Effector memory CD8-positive, alpha-beta T cell (primary cell): ENCODE measurements around the gene SDF4.
A peak's percentile ranks its signal among the peaks of the same experiment; 100 is the strongest.

Source experiments
- ATAC-seq: fragments of 150-1000 bp; cut with Tn5 transposase; replicated peaks from 2 replicates; pipeline ENCODE4 v1.10.0; 2021; ENCODE audit warnings: mild to moderate bottlenecking, moderate library complexity
- DNase-seq, 3 experiments: peaks; one replicate each; pipeline ENCODE4 v3.0.0; 2021
- H3K27ac Mint-ChIP-seq, 2 donors: one replicate each; pipeline ENCODE4 v1.8.0; 2022; ENCODE audit warnings: mild to moderate bottlenecking in 2 of 2, mixed read lengths in 2 of 2, moderate library complexity in 2 of 2
- H3K27me3 Mint-ChIP-seq, 2 donors: one replicate each; pipeline ENCODE4 v1.8.0; 2022; ENCODE audit warnings: mixed read lengths in 2 of 2
- H3K36me3 Mint-ChIP-seq: one replicate; pipeline ENCODE4 v1.8.0; 2022; ENCODE audit warnings: mild to moderate bottlenecking, moderate library complexity, mixed read lengths; ENCODE audit not compliant: insufficient read depth
- H3K4me1 Mint-ChIP-seq, 2 donors: one replicate each; pipeline ENCODE4 v1.8.0; 2022; ENCODE audit warnings: low read depth in 2 of 2, mixed read lengths in 2 of 2
- H3K4me3 Mint-ChIP-seq, 2 donors: one replicate each; pipeline ENCODE4 v1.8.0; 2022; ENCODE audit warnings: mild to moderate bottlenecking in 2 of 2, mixed read lengths in 2 of 2, moderate library complexity in 2 of 2
- H3K9me3 Mint-ChIP-seq, 2 donors: one replicate each; pipeline ENCODE4 v1.8.0; 2022; ENCODE audit warnings: mixed read lengths in 2 of 2

Gene SDF4

DNA sequence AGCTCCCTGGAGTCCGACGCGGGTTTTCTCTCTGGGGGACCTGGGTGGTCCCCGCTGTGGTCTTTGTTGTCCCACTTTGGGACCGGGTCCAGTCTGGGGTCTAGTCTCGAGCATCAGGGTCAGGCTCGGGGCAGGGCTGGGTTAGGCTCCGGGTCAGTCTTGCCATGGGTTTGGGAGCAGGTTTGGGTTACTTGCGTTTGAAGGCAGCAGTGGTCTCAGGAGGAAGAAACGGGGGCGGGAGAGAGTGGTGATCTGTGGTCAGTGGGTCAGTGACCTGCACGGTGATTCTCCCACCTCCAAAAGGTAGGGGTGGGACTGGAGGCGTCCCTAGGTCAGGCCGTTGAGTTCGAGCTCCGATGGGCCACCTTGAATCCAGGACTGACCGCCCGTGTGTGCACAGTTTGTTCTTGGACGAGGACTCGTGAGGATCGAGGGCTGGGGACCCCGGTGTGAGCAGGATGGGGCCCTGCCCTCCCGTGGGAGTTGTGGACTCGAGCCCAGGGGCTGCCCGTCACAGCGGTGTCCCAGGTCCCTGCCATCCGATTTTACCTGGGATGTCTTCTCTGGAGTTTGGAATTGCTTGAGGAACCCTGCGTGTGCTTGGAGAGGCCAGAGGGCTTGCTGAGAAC is 2.5 kb upstream of the SDF4 start:
- Mint-ChIP-seq H3K4me3 (peak overlapping the region; percentile 73 to 79), H3K27ac (no peak overlapping the region), H3K36me3 (peaks cover 18% of the 10 kb centered on the region), H3K4me1 (peaks cover 28 to 29% of the 10 kb centered on the region in 2 donors), H3K27me3 (no peaks in the 10 kb centered on the region), H3K9me3 (no peaks in the 10 kb centered on the region)
- no peak for ATAC-seq
- no peak for DNase-seq

DNA sequence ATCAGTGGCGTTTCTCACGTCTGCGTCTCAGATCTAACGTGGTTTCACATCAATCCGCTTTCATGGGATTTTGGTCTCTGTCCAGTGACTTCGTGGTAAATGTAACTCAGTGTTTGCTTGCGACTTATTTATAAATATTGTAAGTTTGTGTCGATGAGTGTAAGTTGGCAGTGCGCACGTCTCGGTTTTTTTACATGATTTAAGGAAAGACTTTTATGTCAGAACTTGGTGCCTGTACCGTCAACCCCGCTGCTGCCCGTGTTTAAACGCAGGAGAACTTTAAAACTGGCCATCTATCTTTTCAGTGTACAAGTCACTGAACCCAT is 1.7 kb upstream of the SDF4 start:
- Mint-ChIP-seq H3K9me3 (no peaks in the 10 kb centered on the region), H3K36me3 (peaks cover 20% of the 10 kb centered on the region), H3K4me3 (peak overlapping the region; percentile 73 to 79), H3K27ac (peak overlapping the region in 1 of 2 donors; percentile 83), H3K27me3 (no peaks in the 10 kb centered on the region), H3K4me1 (peaks cover 29% of the 10 kb centered on the region in 2 donors)
- no peak for ATAC-seq
- no peak for DNase-seq

DNA sequence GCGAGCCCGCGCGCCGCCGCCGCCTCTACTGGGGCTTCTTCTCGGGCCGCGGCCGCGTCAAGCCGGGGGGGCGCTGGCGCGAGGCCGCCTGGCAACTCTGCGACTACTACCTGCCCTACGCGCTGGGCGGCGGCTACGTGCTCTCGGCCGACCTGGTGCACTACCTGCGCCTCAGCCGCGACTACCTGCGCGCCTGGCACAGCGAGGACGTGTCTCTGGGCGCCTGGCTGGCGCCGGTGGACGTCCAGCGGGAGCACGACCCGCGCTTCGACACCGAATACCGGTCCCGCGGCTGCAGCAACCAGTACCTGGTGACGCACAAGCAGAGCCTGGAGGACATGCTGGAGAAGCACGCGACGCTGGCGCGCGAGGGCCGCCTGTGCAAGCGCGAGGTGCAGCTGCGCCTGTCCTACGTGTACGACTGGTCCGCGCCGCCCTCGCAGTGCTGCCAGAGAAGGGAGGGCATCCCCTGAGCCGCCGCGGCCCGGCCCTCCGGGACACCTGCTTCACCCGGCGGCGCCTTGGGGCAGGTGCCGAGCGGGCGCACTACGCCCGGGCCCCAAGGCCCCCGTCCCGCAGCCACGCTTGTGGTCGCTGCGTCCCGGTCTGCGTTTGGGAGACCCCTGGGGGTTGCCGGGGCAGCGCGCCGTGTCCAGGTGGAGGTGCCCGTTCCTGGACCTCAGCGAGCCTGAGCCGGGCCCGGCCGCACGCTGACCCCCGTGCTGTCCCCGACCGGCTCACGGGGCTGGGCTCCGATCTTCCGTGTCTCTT is 1.2 kb upstream of the SDF4 start:
- peak overlapping the region; percentile 31 to 83 for H3K27ac Mint-ChIP-seq
- peak overlapping the region; percentile 73 to 79 for H3K4me3 Mint-ChIP-seq
- H3K27me3 Mint-ChIP-seq: no peaks in the 10 kb centered on the region
- no peak for DNase-seq
- no peaks in the 10 kb centered on the region for H3K9me3 Mint-ChIP-seq
- H3K4me1 Mint-ChIP-seq: peaks cover 29% of the 10 kb centered on the region in 2 donors
- no peak for ATAC-seq
- peaks cover 25% of the 10 kb centered on the region for H3K36me3 Mint-ChIP-seq

GRCh38 chr1:1232208-1232795 is 501 bp upstream of the SDF4 start, which contains the start of gene B3GALT6:
TSS of gene B3GALT6 (plus strand) at chr1:1232237. CDS start at chr1:1232279, 42 bp downstream.
- DNase-seq (no peak), ATAC-seq (no peak)
- Mint-ChIP-seq H3K9me3 (no peaks in the 10 kb centered on the region), H3K27me3 (no peaks in the 10 kb centered on the region), H3K4me3 (peak within 1 kb of the TSS; percentile 84 to 89), H3K4me1 (peaks cover 29% of the 10 kb centered on the region in 2 donors), H3K27ac (peak within 1 kb of the TSS; percentile 80 to 91), H3K36me3 (peaks cover 25% of the 10 kb centered on the region)

DNA sequence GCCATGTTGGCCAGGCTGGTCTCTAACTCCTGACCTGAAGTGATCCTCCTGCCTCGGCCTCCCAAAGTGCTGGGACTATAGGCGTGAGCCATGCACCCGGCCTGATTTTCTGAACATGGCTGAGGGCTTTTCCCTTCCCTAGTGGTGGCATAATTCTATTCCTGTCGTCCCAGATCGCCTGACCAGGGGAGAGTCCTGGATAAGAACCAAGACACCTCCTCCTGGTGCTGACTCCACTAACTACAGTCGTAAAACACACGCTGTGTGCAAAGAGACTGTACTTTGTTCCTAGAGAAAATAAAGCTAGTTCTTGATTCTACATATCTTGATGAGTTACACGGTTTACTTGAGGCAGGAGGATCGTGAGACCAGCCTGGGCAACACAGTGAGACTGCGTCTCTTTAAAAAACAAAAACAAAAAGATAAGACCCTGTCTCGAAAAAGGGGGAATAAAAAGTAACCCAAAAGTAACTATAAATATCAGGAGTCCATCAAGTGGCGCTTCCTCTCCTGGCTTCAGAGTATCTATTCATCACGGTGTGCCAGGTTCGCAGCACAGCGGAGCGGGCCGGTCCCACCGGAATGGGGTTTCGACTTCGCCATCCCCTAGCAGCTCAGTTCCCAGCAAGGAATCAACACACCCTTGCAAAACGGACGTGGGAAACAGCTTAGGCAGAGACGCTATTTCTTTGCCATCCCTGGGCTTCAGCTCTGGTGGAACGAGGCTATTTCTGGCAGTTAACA is 973 bp downstream of the SDF4 start:
- ATAC-seq: no peak
- no peak for DNase-seq
- Mint-ChIP-seq H3K4me3 (peak overlapping the region; percentile 84 to 89), H3K9me3 (no peaks in the 10 kb centered on the region), H3K27me3 (no peaks in the 10 kb centered on the region), H3K36me3 (peaks cover 27% of the 10 kb centered on the region), H3K27ac (peak overlapping the region; percentile 80 to 91), H3K4me1 (peaks cover 31 to 32% of the 10 kb centered on the region in 2 donors)

DNA sequence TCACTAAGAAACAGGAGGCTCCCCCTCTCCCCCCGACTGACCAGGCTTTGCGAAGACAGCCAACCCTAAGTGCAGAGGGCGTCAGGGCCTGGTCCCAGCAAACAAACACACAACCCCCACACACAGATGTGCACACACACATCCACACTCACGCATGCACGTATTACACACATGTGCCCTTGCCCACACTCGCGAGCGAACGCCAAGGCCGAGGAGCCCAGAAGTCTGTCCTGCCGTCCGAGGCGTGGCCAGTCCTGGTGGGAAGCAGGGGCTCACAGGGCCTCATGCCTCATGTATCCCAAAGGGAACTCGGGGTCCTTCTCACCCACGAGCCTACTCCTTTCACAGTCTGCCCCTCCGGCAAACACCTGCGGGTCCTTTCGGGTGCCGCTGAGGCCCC is 2.0 kb downstream of the SDF4 start:
- Mint-ChIP-seq H3K9me3 (no peaks in the 10 kb centered on the region), H3K36me3 (peaks cover 31% of the 10 kb centered on the region), H3K4me1 (peaks cover 36 to 37% of the 10 kb centered on the region in 2 donors), H3K27ac (peak overlapping the region; percentile 80 to 91), H3K27me3 (no peaks in the 10 kb centered on the region), H3K4me3 (peak overlapping the region; percentile 42 to 89)
- ATAC-seq: no peak
- no peak for DNase-seq

DNA sequence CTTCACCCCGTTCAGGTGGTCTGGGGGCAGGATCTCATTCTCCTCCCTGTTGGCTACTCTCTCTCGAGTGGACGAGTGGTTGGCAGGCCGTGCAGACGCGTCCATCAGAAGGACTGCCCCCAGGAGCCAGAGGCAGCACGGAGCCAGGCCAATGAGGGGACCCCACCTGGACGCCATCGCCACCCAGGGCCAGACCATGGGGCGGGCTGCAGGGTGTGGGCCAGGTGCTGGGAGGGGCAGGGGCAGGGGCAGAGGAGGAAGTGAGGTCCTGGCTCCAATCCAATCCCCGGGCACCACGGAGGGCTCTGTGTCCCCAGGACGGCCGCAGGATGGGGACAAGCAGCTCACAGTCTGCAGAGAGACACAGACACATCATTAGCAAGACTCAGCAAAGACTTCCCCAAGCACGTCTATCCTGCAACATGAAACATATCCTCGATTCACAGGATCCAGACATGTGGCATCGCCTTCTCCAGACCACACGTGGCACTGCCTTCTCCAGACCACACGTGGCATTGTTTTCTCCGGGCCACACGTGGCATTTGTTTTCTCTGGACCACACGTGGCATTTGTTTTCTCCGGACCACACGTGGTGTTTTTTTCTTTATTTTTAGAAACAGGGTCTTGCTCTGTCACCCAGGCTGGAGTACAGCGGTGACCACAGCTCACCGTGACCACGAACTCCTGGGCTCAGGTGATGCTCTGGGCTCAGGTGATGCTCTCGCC is 3.0 kb downstream of the SDF4 start:
- Mint-ChIP-seq H3K36me3 (peaks cover 34% of the 10 kb centered on the region), H3K27me3 (no peaks in the 10 kb centered on the region), H3K4me3 (no peak overlapping the region), H3K4me1 (peaks cover 31% of the 10 kb centered on the region in 2 donors), H3K27ac (peak overlapping the region in 1 of 2 donors; percentile 80), H3K9me3 (no peaks in the 10 kb centered on the region)
- no peak for DNase-seq
- ATAC-seq: no peak

DNA sequence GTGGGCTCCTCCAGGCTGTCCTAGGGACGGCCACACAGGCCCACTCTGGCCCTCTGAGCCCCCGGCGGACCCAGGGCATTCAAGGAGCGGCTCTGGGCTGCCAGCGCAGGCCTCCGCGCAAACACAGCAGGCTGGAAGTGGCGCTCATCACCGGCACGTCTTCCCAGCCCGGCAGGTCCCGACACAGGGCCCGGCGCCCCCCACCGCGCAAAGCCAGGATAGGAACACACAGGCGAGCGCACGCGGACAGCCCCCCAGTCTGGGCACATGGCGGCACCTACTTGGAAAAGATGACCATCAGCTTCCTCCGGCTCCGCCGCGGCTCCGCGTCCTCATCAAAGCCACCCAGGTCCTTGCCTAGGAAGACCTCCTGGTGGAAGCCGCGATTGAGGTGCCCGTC is 3.6 kb downstream of the SDF4 start:
- DNase-seq (no peak), ATAC-seq (no peak)
- H3K27ac Mint-ChIP-seq: no peak overlapping the region
- H3K9me3 Mint-ChIP-seq: no peaks in the 10 kb centered on the region
- no peaks in the 10 kb centered on the region for H3K27me3 Mint-ChIP-seq
- no peak overlapping the region for H3K4me3 Mint-ChIP-seq
- peaks cover 38% of the 10 kb centered on the region for H3K36me3 Mint-ChIP-seq
- peaks cover 27 to 29% of the 10 kb centered on the region in 2 donors for H3K4me1 Mint-ChIP-seq

GRCh38 chr1:1227386-1227785 is 4.4 kb downstream of the SDF4 start:
- Mint-ChIP-seq H3K4me3 (no peak overlapping the region), H3K27ac (no peak overlapping the region), H3K27me3 (no peaks in the 10 kb centered on the region), H3K4me1 (peaks cover 27 to 33% of the 10 kb centered on the region in 2 donors), H3K9me3 (no peaks in the 10 kb centered on the region), H3K36me3 (peaks cover 42% of the 10 kb centered on the region)
- ATAC-seq (no peak), DNase-seq (no peak)

- Mint-ChIP-seq H3K4me3 (no peak overlapping the region), H3K4me1 (peaks cover 30 to 34% of the 10 kb centered on the region in 2 donors)
Observed at GRCh38 chr1:1226566-1227362, 5.0 kb downstream of the SDF4 start.

GRCh38 chr1:1225913-1226312 is 5.9 kb downstream of the SDF4 start:
- H3K36me3 Mint-ChIP-seq: peaks cover 45% of the 10 kb centered on the region
- no peaks in the 10 kb centered on the region for H3K27me3 Mint-ChIP-seq
- no peaks in the 10 kb centered on the region for H3K9me3 Mint-ChIP-seq
- ATAC-seq (no peak), DNase-seq (no peak)
- H3K27ac Mint-ChIP-seq: peak overlapping the region in 1 of 2 donors; percentile 28
- peaks cover 29 to 31% of the 10 kb centered on the region in 2 donors for H3K4me1 Mint-ChIP-seq
- no peak overlapping the region for H3K4me3 Mint-ChIP-seq

More at GRCh38 chr1:1226566-1227362, 5.0 kb downstream of the SDF4 start:
- Mint-ChIP-seq H3K27me3 (no peaks in the 10 kb centered on the region), H3K27ac (no peak overlapping the region), H3K9me3 (no peaks in the 10 kb centered on the region), H3K36me3 (peaks cover 43% of the 10 kb centered on the region)
- ATAC-seq: no peak
- DNase-seq: no peak

- H3K4me3 Mint-ChIP-seq: no peak overlapping the region
- H3K27me3 Mint-ChIP-seq: no peaks in the 10 kb centered on the region
- peaks cover 24 to 26% of the 10 kb centered on the region in 2 donors for H3K4me1 Mint-ChIP-seq
- DNase-seq: no peak
- peak overlapping the region in 1 of 2 donors; percentile 28 for H3K27ac Mint-ChIP-seq
- peaks cover 44% of the 10 kb centered on the region for H3K36me3 Mint-ChIP-seq
- no peak for ATAC-seq
- no peaks in the 10 kb centered on the region for H3K9me3 Mint-ChIP-seq
Observed at GRCh38 chr1:1225238-1225845, 6.5 kb downstream of the SDF4 start.
